DOHH2 (cell line): ENCODE results near the gene DHRS2.
"Not testable (repeated sequence)": the region's sequence is repeated elsewhere in the genome, so short reads cannot be mapped to it uniquely, and the experiment has no call there.

Source experiments
- CTCF ChIP-seq: fragments of 200-600 bp; sonication (generic); IDR thresholded peaks from one replicate; pipeline ENCODE4 v1.5.1; 2014; ENCODE audit warnings: antibody characterized with exemption, mild to moderate bottlenecking, low read depth, low read length; ENCODE audit not compliant: poor library complexity, severe bottlenecking
- EZH2phosphoT487 ChIP-seq: fragments of 200-600 bp; sonication (generic); IDR thresholded peaks from 2 replicates; pipeline ENCODE4 v1.6.1; 2017; ENCODE audit warnings: borderline replicate concordance, mild to moderate bottlenecking, antibody characterized with exemption, low read length, moderate library complexity, mixed read lengths

GRCh38 chr14:23634698-23635412 lies 1.3 kb upstream of the DHRS2 start:
- TF ChIP-seq CTCF, EZH2phosphoT487: not testable (repeated sequence)
